BLaER1 treated with 17β-estradiol and CSF1 and Interleukin-3, amounts not matched to agents 10 nM and 100 nM (cell line): Measurements from ENCODE around the gene LILRB3.

ENCODE experiments used
- H3K27ac ChIP-seq, 11 experiments: shearing (Covaris generic); formaldehyde crosslinking; 2 replicates each; pipeline ENCODE4 v1.8.1; 2022
- H3K27me3 ChIP-seq, 11 experiments: shearing (Covaris generic); formaldehyde crosslinking; 2 replicates each; pipeline ENCODE4 v1.8.1; 2022
- H3K36me3 ChIP-seq, 11 experiments: shearing (Covaris generic); formaldehyde crosslinking; 2 replicates each; pipeline ENCODE4 v1.8.1; 2022
- H3K4me1 ChIP-seq, 10 experiments: shearing (Covaris generic); formaldehyde crosslinking; 2 replicates each; pipeline ENCODE4 v1.8.1; 2022
- H3K4me2 ChIP-seq, 11 experiments: shearing (Covaris generic); formaldehyde crosslinking; 2 replicates each; pipeline ENCODE4 v1.8.1; 2022
- H3K4me3 ChIP-seq, 10 experiments: shearing (Covaris generic); formaldehyde crosslinking; 2 replicates each; pipeline ENCODE4 v1.8.1; 2022
- H3K9ac ChIP-seq, 11 experiments: shearing (Covaris generic); formaldehyde crosslinking; 2 replicates each; pipeline ENCODE4 v1.8.1; 2022
- H3K9me3 ChIP-seq, 11 experiments: shearing (Covaris generic); formaldehyde crosslinking; replicated peaks in 1 of 11; 2 replicates each; pipeline ENCODE4 v1.8.1; 2022
- H4K20me1 ChIP-seq, 11 experiments: shearing (Covaris generic); formaldehyde crosslinking; 2 replicates each; pipeline ENCODE4 v1.8.1; 2022
- Cebpa-rat ChIP-seq, 11 experiments: shearing (Covaris generic); IDR thresholded peaks; 2 replicates each; pipeline ENCODE4 v1.8.1; 2022

LILRB3 gene

DNA sequence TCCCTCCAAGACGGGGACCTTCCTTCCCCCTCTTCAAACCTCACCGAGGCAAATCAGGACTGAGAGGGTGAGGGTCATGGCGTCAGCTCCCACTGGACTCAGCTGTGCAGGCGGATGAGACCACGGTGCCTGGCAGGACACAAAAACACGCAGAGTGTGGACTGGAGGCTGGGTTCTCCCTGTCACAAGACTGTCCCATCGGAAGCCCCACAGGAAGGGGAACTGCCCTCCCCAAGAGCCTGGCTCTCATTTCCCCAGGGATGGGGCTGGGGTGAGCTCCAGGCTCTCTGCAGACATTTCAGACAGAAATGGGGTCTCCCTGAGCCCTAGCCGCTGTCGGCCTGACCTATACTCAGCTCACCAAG, 34.3 kb upstream of the LILRB3 start, which contains the start of gene LILRB5:
Gene LILRB5 (minus strand): TSS at position 158 of the 365 bp plus-strand sequence. CDS start 80 bp downstream, at position 78.
- no peak for TF ChIP-seq Cebpa-rat (IDR thresholded peaks at IDR 0.05)
- Histone ChIP-seq H3K36me3 (peaks cover 0 to 15% (median 0%) of the 10 kb centered on the region in 11 experiments; a peak in 3 of 22 replicates), H3K27ac (peak within 1 kb of the TSS in 7 of 11 experiments; percentile 0 to 64 (median 12); a peak in 10 of 22 replicates), H3K9ac (peak within 1 kb of the TSS in 7 of 11 experiments; percentile 3 to 88 (median 24); a peak in 8 of 22 replicates), H3K4me1 (peaks cover 32 to 71% (median 46%) of the 10 kb centered on the region in 10 experiments), H3K27me3 (peaks cover 0 to 5% (median 0%) of the 10 kb centered on the region in 11 experiments; a peak in 1 of 22 replicates), H3K4me2 (peak within 1 kb of the TSS; percentile 45 to 95 (median 74)), H3K9me3 (no peaks in the 10 kb centered on the region), H3K4me3 (peak within 1 kb of the TSS in 4 of 10 experiments; percentile 25 to 55 (median 50); a peak in 6 of 20 replicates), H4K20me1 (no peaks in the 10 kb centered on the region)

DNA sequence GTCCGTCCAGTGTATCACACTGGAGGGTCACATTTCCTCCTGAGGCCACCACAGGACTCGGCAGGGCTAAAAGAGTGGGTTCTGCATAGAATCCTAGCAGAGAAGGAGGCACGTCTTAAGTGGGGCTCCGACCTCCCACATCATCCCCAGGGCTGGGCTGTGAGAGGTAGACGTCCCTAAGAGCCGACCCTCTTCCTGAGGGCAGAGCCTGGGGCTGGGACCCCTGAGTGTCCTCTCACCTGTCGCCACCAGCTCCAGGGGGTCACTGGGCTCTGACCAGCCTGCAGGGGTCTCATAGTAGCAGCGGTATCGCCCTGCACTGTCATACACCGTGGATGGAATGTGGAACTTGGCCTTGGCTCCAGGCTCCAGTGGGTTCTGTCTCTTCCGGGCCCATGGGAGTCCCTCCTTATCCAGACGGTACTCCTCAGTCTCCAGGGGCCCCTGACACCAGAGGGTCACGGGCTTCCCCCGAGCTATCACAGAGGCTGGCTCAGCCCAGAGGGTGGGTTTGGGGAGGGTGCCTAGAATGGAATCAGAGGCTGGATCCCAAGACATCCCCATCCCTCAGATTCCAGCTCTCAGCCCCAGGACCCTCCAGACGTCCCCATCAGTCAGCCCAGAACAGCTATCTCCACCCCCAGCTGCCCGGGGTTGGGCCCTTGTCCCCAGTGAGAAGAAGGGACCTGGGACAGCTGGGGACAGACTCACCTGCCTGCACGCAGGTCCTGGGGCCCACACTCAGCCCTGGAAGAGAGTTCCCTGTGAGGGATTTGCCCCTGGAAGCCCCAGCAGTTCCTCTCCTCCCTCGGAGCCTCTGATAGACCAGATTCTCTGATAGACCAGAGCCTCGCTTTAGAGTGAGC, 33.7 kb upstream of the LILRB3 start:
- H3K4me3 ChIP-seq, result peak overlapping the region in 4 of 10 experiments; percentile 25 to 55 (median 50); a peak in 6 of 20 replicates
- H3K4me2 ChIP-seq, result peak overlapping the region; percentile 45 to 95 (median 74)
- H3K36me3 ChIP-seq, result peaks cover 0 to 17% (median 0%) of the 10 kb centered on the region in 11 experiments; a peak in 3 of 22 replicates
- H3K27me3 ChIP-seq, result peaks cover 0 to 5% (median 0%) of the 10 kb centered on the region in 11 experiments; a peak in 1 of 22 replicates
- peaks cover 32 to 71% (median 46%) of the 10 kb centered on the region in 10 experiments for H3K4me1 ChIP-seq
- no peak for TF ChIP-seq Cebpa-rat (IDR thresholded peaks at IDR 0.05)
- peak overlapping the region in 7 of 11 experiments; percentile 3 to 88 (median 24); a peak in 8 of 22 replicates for H3K9ac ChIP-seq
- no peaks in the 10 kb centered on the region for H3K9me3 ChIP-seq
- H4K20me1 ChIP-seq, result no peaks in the 10 kb centered on the region
- H3K27ac ChIP-seq, result peak overlapping the region in 7 of 11 experiments; percentile 0 to 64 (median 12); a peak in 9 of 22 replicates

DNA sequence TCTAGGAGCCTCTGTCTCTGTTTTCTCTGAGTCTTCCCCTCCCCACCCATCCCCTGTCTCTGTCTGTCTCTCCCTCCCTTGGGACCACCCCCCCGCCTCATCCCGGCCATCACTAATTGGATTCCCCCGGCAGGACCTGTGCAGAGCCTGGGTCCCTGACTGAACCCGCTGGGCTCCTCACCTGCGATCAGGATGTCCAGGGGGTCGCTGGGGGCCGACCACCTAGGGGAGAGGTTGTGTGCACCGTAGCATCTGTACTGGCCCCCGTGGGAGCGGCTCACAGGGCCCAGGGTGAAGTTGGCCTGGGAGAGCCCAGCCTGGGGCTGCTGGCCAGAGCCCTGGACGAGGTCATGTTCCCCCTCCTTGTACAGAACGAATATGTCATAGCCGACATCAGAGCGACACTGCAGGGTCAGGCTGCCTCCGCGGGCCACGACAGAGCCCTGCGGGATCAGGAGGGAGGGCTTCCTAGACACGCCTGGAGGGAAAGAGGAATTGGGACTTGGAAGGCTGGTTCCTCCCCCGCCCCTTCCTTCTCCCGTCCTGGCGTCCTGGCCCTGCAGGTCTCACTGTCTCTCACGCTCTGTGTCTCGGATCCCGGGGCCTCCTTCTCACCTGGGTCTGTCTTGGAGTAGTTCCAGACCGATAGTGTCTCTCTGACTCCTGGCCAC, 32.4 kb upstream of the LILRB3 start:
- H3K9ac ChIP-seq, result peak overlapping the region in 2 of 11 experiments; percentile 71 to 88; a peak in 3 of 22 replicates
- H3K4me2 ChIP-seq, result peak overlapping the region in 10 of 11 experiments; percentile 44 to 95 (median 75); a peak in 17 of 22 replicates
- H3K27ac ChIP-seq, result no peak overlapping the region; a peak in 1 of 22 replicates
- no peaks in the 10 kb centered on the region for H4K20me1 ChIP-seq
- peaks cover 0 to 17% (median 0%) of the 10 kb centered on the region in 11 experiments; a peak in 3 of 22 replicates for H3K36me3 ChIP-seq
- peaks cover 0 to 5% (median 0%) of the 10 kb centered on the region in 11 experiments; a peak in 1 of 22 replicates for H3K27me3 ChIP-seq
- H3K4me1 ChIP-seq, result peaks cover 32 to 75% (median 49%) of the 10 kb centered on the region in 10 experiments
- no peaks in the 10 kb centered on the region for H3K9me3 ChIP-seq
- TF ChIP-seq Cebpa-rat (IDR thresholded peaks at IDR 0.05), result no peak
- H3K4me3 ChIP-seq, result peak overlapping the region in 2 of 10 experiments; percentile 50 to 55; a peak in 4 of 20 replicates

DNA sequence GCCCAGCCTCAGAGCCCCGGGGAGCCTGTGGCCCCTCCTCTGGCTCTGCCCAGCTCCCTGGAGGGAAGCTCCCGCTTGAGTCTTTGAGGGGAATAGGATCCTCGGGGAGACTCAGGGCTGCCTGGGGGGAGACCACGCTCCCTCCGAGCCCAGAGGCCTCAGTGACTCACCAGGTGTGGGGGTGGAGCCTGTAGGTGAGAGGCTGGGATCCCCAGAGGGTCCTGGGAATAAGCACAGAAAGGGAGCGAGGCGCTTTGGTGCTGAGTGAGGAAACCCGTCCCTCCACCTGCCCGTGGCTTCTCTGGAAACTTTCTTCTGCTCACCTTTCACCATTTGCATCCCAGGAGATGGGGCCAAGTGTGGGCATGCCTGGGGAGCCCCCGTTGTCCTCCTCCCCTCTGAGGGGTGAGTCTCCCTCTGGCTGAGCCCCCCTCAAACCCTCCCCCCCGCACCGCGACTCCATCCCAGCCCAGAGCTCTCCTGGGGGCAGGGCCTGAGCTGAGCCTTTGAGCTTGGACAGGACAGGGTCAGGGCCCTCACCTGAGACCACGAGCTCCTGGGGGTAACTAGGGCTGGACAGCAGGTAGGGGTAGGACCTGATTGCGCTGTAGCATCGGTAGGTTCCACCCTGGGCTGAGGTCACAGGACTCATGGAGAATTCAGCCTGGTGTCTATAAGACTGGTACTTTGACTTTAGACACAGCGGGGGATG, 31.5 kb upstream of the LILRB3 start:
- TF ChIP-seq Cebpa-rat (IDR thresholded peaks at IDR 0.05), result no peak
- peak overlapping the region; percentile 46 to 95 (median 76) for H3K4me2 ChIP-seq
- H3K27me3 ChIP-seq, result peaks cover 0 to 5% (median 0%) of the 10 kb centered on the region in 11 experiments; a peak in 1 of 22 replicates
- peaks cover 32 to 80% (median 57%) of the 10 kb centered on the region in 10 experiments for H3K4me1 ChIP-seq
- peak overlapping the region in 5 of 11 experiments; percentile 13 to 74 (median 37); a peak in 4 of 22 replicates for H3K9ac ChIP-seq
- H3K4me3 ChIP-seq, result peak overlapping the region in 2 of 10 experiments; percentile 30 to 34; a peak in 4 of 20 replicates
- H3K27ac ChIP-seq, result peak overlapping the region in 2 of 11 experiments; percentile 2 to 29; a peak in 1 of 22 replicates
- no peaks in the 10 kb centered on the region for H3K9me3 ChIP-seq
- peaks cover 0 to 17% (median 0%) of the 10 kb centered on the region in 11 experiments; a peak in 3 of 22 replicates for H3K36me3 ChIP-seq
- H4K20me1 ChIP-seq, result no peaks in the 10 kb centered on the region

DNA sequence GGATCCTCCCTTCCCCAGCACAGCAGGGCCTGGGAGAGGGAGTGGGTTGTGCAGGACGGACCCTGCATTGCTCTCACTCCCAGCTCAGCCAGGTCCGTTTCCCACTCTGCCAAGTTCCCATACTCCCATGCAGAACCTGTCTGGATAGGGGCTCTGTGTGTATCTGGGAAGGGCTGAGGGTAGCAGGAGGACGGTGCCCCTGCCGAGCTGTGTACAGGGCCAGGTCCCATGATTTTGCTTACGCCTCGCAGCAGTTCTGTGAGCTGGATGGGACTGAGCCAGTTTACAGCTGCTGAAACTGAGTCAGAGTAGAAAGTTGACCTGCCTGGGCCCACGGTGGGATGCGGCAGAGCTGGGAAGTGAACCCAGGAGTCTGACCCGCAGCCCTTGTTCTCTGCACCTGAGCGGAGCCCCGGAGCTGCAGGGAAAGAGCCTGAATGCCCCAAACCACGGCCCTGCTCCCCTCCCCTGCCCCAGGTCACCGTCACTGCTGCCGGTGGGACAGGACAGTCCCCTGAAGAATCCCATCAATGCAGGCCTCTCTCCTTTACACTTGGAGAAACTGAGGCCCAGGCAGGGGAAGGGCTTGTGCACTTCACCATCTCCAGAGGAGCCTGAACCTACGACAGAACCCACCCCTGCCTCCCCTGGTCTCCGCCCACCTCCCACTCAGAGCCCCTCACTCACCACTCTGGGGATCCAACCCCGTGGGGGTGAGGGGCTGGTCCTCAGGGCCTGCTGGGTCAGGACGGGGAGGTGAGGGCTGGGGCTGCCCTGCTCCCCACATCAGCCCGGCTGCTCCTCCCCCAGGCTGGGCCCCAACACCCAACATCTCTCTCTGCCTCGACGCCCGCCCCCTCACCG, 30.8 kb upstream of the LILRB3 start:
- H3K4me1 ChIP-seq, result peaks cover 36 to 84% (median 65%) of the 10 kb centered on the region in 10 experiments
- H3K4me2 ChIP-seq, result peak overlapping the region; percentile 46 to 95 (median 76)
- no peaks in the 10 kb centered on the region for H3K9me3 ChIP-seq
- H3K27ac ChIP-seq, result peak overlapping the region in 1 of 11 experiments; percentile 2; a peak in 1 of 22 replicates
- peaks cover 0 to 17% (median 0%) of the 10 kb centered on the region in 11 experiments; a peak in 3 of 22 replicates for H3K36me3 ChIP-seq
- H3K4me3 ChIP-seq, result peak overlapping the region in 2 of 10 experiments; percentile 30 to 34; a peak in 3 of 20 replicates
- H3K27me3 ChIP-seq, result peaks cover 0 to 5% (median 0%) of the 10 kb centered on the region in 11 experiments; a peak in 1 of 22 replicates
- no peaks in the 10 kb centered on the region for H4K20me1 ChIP-seq
- H3K9ac ChIP-seq, result peak overlapping the region in 5 of 11 experiments; percentile 13 to 74 (median 37); a peak in 4 of 22 replicates
- TF ChIP-seq Cebpa-rat (IDR thresholded peaks at IDR 0.05), result no peak

DNA sequence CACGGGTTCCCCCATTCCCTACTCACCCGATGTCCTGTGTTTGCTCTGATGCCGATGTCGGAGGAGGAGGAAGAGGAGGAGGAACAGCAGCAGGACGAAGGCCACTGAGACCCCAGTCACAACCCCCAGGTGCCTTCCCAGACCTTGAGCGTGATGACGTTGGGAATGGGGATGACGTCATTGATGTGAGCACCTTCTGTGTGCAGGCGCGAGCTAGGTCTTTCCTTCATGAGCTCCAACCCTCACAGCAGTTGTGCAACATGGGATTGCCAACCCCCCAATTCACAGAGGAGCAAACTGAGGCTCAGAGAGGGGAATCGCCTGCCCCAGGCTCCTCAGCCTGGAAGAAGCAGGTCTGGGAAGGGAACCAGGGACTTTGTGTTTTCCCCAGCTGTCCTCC, 30.0 kb upstream of the LILRB3 start:
- Histone ChIP-seq H3K27me3 (peaks cover 0 to 5% (median 0%) of the 10 kb centered on the region in 11 experiments; a peak in 1 of 22 replicates), H3K36me3 (peaks cover 0 to 17% (median 0%) of the 10 kb centered on the region in 11 experiments; a peak in 3 of 22 replicates), H3K4me3 (no peak overlapping the region), H3K27ac (no peak overlapping the region), H4K20me1 (no peaks in the 10 kb centered on the region), H3K4me1 (peaks cover 43 to 82% (median 70%) of the 10 kb centered on the region in 10 experiments), H3K9ac (no peak overlapping the region; a peak in 1 of 22 replicates), H3K4me2 (peak overlapping the region in 3 of 11 experiments; percentile 74 to 95 (median 76); a peak in 6 of 22 replicates), H3K9me3 (no peaks in the 10 kb centered on the region)
- no peak for TF ChIP-seq Cebpa-rat (IDR thresholded peaks at IDR 0.05)

DNA sequence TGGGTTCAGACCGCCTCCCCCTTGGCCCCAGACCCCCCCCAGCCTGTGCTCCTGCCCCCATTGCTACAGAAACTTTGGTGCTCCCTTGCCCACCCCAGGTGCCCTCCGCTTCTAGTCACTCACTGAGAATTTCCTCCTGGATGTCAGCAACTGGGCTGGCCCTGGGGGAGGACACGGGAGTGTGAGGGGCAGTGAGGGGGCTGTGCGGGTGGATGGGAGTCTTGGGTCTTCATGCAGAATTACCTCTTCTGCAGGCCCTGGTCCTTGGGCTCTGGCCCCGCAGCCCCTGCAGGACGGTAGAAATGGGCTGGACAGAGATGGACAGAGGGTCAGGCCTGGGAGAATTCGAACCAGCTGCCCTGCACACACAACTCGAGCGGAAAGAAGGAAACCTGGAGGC, 29.4 kb upstream of the LILRB3 start:
- H3K27me3 ChIP-seq, result peaks cover 0 to 5% (median 0%) of the 10 kb centered on the region in 11 experiments; a peak in 1 of 22 replicates
- peaks cover 45 to 82% (median 71%) of the 10 kb centered on the region in 10 experiments for H3K4me1 ChIP-seq
- H3K4me3 ChIP-seq, result no peak overlapping the region
- H3K4me2 ChIP-seq, result peak overlapping the region in 2 of 11 experiments; percentile 19 to 74; a peak in 1 of 22 replicates
- peaks cover 0 to 17% (median 0%) of the 10 kb centered on the region in 11 experiments; a peak in 3 of 22 replicates for H3K36me3 ChIP-seq
- TF ChIP-seq Cebpa-rat (IDR thresholded peaks at IDR 0.05), result no peak
- H3K9me3 ChIP-seq, result no peaks in the 10 kb centered on the region
- no peak overlapping the region; a peak in 1 of 22 replicates for H3K9ac ChIP-seq
- no peaks in the 10 kb centered on the region for H4K20me1 ChIP-seq
- no peak overlapping the region for H3K27ac ChIP-seq
